SK-N-SH (cell line): Measurements from ENCODE around the gene PAM. TPM values are rescaled to one million over a fixed set of nuclear protein-coding genes. Genes with fewer than 3 reads are reported as not detected.
A peak's percentile ranks its signal among the peaks of the same experiment; 100 is the strongest.

Experiments
- CTCF ChIA-PET: fragments of 300-600, 350-600 bp; formaldehyde crosslinking; extraction: SDS; loops from one replicate; lab custom pipeline; 2021; lab: Yijun Ruan, JAX
- POLR2A ChIA-PET: fragments of 350-600 bp; sonication (Branson Sonifier 250); formaldehyde crosslinking; extraction: SDS; loops from one replicate; lab custom pipeline; 2020; ENCODE audit warnings: antibody characterized with exemption, inconsistent platforms; lab: Yijun Ruan, JAX
- DNase-seq: peaks from one replicate; pipeline ENCODE4 v3.0.0; 2012
- H2AFZ ChIP-seq: fragments of 200-600 bp; sonication (generic); 2 replicates; pipeline ENCODE4 v1.8.1; 2016; ENCODE audit warnings: antibody characterized with exemption, mild to moderate bottlenecking, low read depth
- H3F3A ChIP-seq: fragments of 200-600 bp; sonication (generic); replicated peaks from 2 replicates; pipeline ENCODE3; 2016; ENCODE audit warnings: antibody characterized with exemption, mild to moderate bottlenecking; ENCODE audit not compliant: insufficient read depth
- H3K27ac ChIP-seq, 2 experiments: fragments of 200-500 bp in 1 of 2; fragments of 200-600 bp in 1 of 2; sonication (Bioruptor generic) in 1 of 2; sonication (generic), shearing (Covaris generic) in 1 of 2; 2 replicates each; pipeline versions ENCODE4 v1.5.1 to v1.6.1; 2014 to 2016; ENCODE audit warnings: low read depth in 2 of 2, inconsistent platforms in 1 of 2, low read length in 1 of 2, mild to moderate bottlenecking in 1 of 2, mixed read lengths in 1 of 2
- H3K27me3 ChIP-seq: fragments of 200-600 bp; sonication (generic), shearing (Covaris generic); 2 replicates; pipeline ENCODE4 v1.6.1; 2016; ENCODE audit warnings: mixed run types; ENCODE audit not compliant: insufficient read depth
- H3K36me3 ChIP-seq, 2 experiments: fragments of 200-500 bp in 1 of 2; fragments of 200-600 bp in 1 of 2; sonication (Bioruptor generic) in 1 of 2; sonication (generic) in 1 of 2; replicated peaks in 1 of 2; 2 replicates each; pipeline versions ENCODE3 to v1.5.1; 2014 to 2016; ENCODE audit warnings: low read length in 1 of 2, mild to moderate bottlenecking in 1 of 2; ENCODE audit not compliant: insufficient read depth in 2 of 2, control insufficient read depth in 1 of 2
- H3K4me1 ChIP-seq, 2 experiments: fragments of 200-500 bp in 1 of 2; fragments of 200-600 bp in 1 of 2; sonication (Bioruptor generic) in 1 of 2; sonication (generic), shearing (Covaris generic) in 1 of 2; 2 replicates each; pipeline versions ENCODE4 v1.5.1 to v1.6.1; 2014 to 2016; ENCODE audit warnings: low read depth in 1 of 2, low read length in 1 of 2, mixed run types in 1 of 2; ENCODE audit not compliant: insufficient read depth in 2 of 2, control insufficient read depth in 1 of 2
- H3K4me2 ChIP-seq: fragments of 200-600 bp; sonication (generic), shearing (Covaris generic); 2 replicates; pipeline ENCODE4 v1.6.1; 2017; ENCODE audit warnings: mixed run types
- H3K4me3 ChIP-seq, 2 experiments: fragments of 200-500 bp in 1 of 2; fragments of 200-600 bp in 1 of 2; sonication (Bioruptor generic) in 1 of 2; sonication (generic), shearing (Covaris generic) in 1 of 2; 2 replicates each; pipeline versions ENCODE4 v1.5.1 to v1.8.1; 2014 to 2016; ENCODE audit warnings: low read depth in 2 of 2, inconsistent platforms in 1 of 2, low read length in 1 of 2, mild to moderate bottlenecking in 1 of 2, mixed read lengths in 1 of 2, moderate library complexity in 1 of 2
- H3K79me2 ChIP-seq: fragments of 200-600 bp; sonication (generic); 2 replicates; pipeline ENCODE4 v1.8.1; 2017; ENCODE audit warnings: mild to moderate bottlenecking; ENCODE audit not compliant: insufficient read depth
- H3K9ac ChIP-seq: fragments of 200-600 bp; sonication (generic); 2 replicates; pipeline ENCODE4 v1.6.1; 2017; ENCODE audit warnings: mixed run types
- H3K9me2 ChIP-seq: fragments of 200-600 bp; sonication (generic); 2 replicates; pipeline ENCODE4 v1.6.1; 2017; ENCODE audit warnings: mixed run types
- H3K9me3 ChIP-seq: fragments of 200-600 bp; sonication (generic); 2 replicates; pipeline ENCODE4 v1.6.1; 2017; ENCODE audit warnings: mixed run types, mild to moderate bottlenecking, moderate library complexity
- H4K20me1 ChIP-seq: fragments of 200-600 bp; sonication (generic); 2 replicates; pipeline ENCODE4 v1.6.1; 2017; ENCODE audit warnings: mild to moderate bottlenecking, mixed run types; ENCODE audit not compliant: insufficient read depth
- CHD2 ChIP-seq: fragments of 150-350 bp; IDR thresholded peaks from 2 replicates; pipeline ENCODE4 v1.6.1; 2018; ENCODE audit warnings: low read length; ENCODE audit not compliant: partially characterized antibody
- ELF1 ChIP-seq: IDR thresholded peaks from 2 replicates; pipeline ENCODE4 v1.4.0; 2012
- FOXM1 ChIP-seq: IDR thresholded peaks from 2 replicates; pipeline ENCODE4 v1.4.0; 2012; ENCODE audit warnings: low read depth, mild to moderate bottlenecking
- GATA2 ChIP-seq: sonication (generic); formaldehyde crosslinking; IDR thresholded peaks from 2 replicates; pipeline ENCODE4 v1.5.0; 2020; ENCODE audit warnings: mild to moderate bottlenecking, missing genetic modification reagents
- JUND ChIP-seq: IDR thresholded peaks from 2 replicates; pipeline ENCODE4 v1.4.0; 2012
- MAX ChIP-seq: IDR thresholded peaks from 2 replicates; pipeline ENCODE4 v1.4.0; 2012; ENCODE audit warnings: low read depth
- POLR2AphosphoS5 ChIP-seq: IDR thresholded peaks from 2 replicates; pipeline ENCODE4 v1.6.1; 2012; ENCODE audit warnings: low read depth, low read length
- RAD21 ChIP-seq: IDR thresholded peaks from 2 replicates; pipeline ENCODE4 v1.6.1; 2012; ENCODE audit warnings: mild to moderate bottlenecking, low read length
- REST ChIP-seq: IDR thresholded peaks from 2 replicates; pipeline ENCODE4 v1.6.1; 2012; ENCODE audit warnings: mild to moderate bottlenecking, low read depth, low read length, moderate library complexity
- RFX5 ChIP-seq: IDR thresholded peaks from 2 replicates; pipeline ENCODE4 v1.6.1; 2012; ENCODE audit warnings: mild to moderate bottlenecking, improper control_type of control experiment, low read length
- TCF12 ChIP-seq: IDR thresholded peaks from 2 replicates; pipeline ENCODE4 v1.4.0; 2012
- USF2 ChIP-seq: fragments of 150-350 bp; IDR thresholded peaks from 2 replicates; pipeline ENCODE4 v1.6.1; 2017; ENCODE audit warnings: antibody characterized with exemption, low read length, low read depth, borderline replicate concordance
- YY1 ChIP-seq: IDR thresholded peaks from 2 replicates; pipeline ENCODE4 v1.4.0; 2012; ENCODE audit warnings: low read depth, mild to moderate bottlenecking
- WGBS: methylation state at CpG from one replicate; pipeline ENCODE4 v1.1.6; 2017; ENCODE audit warnings: low lambda C conversion rate; 5-methylcytosine and 5-hydroxymethylcytosine counted together
- polyA plus RNA-seq, 3 experiments: library from polyadenylated mRNA; depleted of rRNA; stranded (reverse); fragments of >200 nt; gene quantifications; 2 replicates each; pipeline ENCODE4 v1.2.3, GENCODE V29; 2012

The PAM gene
- polyA plus RNA-seq, 1 of the 3 experiments (the other 2 are of a cell fraction), result 507 TPM

GRCh38 chr5:102924963-102925362 lies 169.9 kb downstream of the PAM start:
- CTCF ChIA-PET, result interaction anchor here (1.2 kb wide), 1 partner anchor 23 kb away, joined by 3 read pairs; no protein-coding TSS in a partner anchor

More at GRCh38 chr5:102924963-102925362, 169.9 kb downstream of the PAM start:
- H3K4me2 ChIP-seq, result no peak overlapping the region
- H2AFZ ChIP-seq, result no peak overlapping the region
- no peak overlapping the region for H3K4me3 ChIP-seq
- POLR2A ChIA-PET, result no interaction called here
- H4K20me1 ChIP-seq, result no peaks in the 10 kb centered on the region
- H3K9me2 ChIP-seq, result no peaks in the 10 kb centered on the region
- no peaks in the 10 kb centered on the region for H3K27me3 ChIP-seq
- no peak for DNase-seq
- peaks cover 17 to 32% of the 10 kb centered on the region in 2 experiments for H3K4me1 ChIP-seq
- peaks cover 38 to 55% of the 10 kb centered on the region in 2 experiments for H3K36me3 ChIP-seq
- peak overlapping the region in 1 of 2 experiments; percentile 28; a peak in 1 of 4 replicates for H3K27ac ChIP-seq
- no peak overlapping the region for H3K9ac ChIP-seq
- peaks cover 20% of the 10 kb centered on the region for H3F3A ChIP-seq
- no peaks in the 10 kb centered on the region for H3K9me3 ChIP-seq
- H3K79me2 ChIP-seq, result peaks cover 6% of the 10 kb centered on the region; the same call in 1 of the 2 replicates
- TF ChIP-seq GATA2 (no peak), JUND (no peak), ELF1 (no peak), POLR2AphosphoS5 (no peak), FOXM1 (no peak), REST (no peak), YY1 (no peak), RAD21 (no peak), USF2 (no peak), CHD2 (no peak), MAX (no peak), TCF12 (no peak), RFX5 (no peak)
- WGBS, result 79% methylated on average over 2 of the region's 2 CpGs
